Uterus (tissue), 4 donors: ENCODE measurements around the gene LMO7. TPM values are rescaled to one million over a fixed set of nuclear protein-coding genes. Genes with fewer than 3 reads are reported as not detected.

Source experiments
- DNase-seq, 2 donors: peaks; one replicate each; pipeline ENCODE4 v3.0.0-alpha.2; 2019 to 2020
- H3K27ac ChIP-seq, 2 donors: fragments of 200-600 bp; sonication (generic); 1 replicate in 1 of 2; 2 replicates in 1 of 2; pipeline ENCODE4 v1.5.1; 2016 to 2018
- H3K27me3 ChIP-seq, 2 donors: fragments of 200-600 bp; sonication (generic); one replicate each; pipeline ENCODE4 v1.5.1; 2018 to 2019; ENCODE audit warnings: control low read depth in 1 of 2
- H3K36me3 ChIP-seq, 2 donors: fragments of 200-600 bp; sonication (generic); one replicate each; pipeline ENCODE4 v1.5.1; 2019; ENCODE audit warnings: control low read depth in 1 of 2
- H3K4me1 ChIP-seq, 2 donors: fragments of 200-600 bp; sonication (generic); one replicate each; pipeline ENCODE4 v1.5.1; 2018 to 2019; ENCODE audit warnings: control low read depth in 1 of 2
- H3K4me3 ChIP-seq, 2 donors: fragments of 200-600 bp; sonication (generic); 1 replicate in 1 of 2; 2 replicates in 1 of 2; pipeline ENCODE4 v1.5.1; 2018 to 2019; ENCODE audit warnings: mild to moderate bottlenecking in 1 of 2
- H3K9me3 ChIP-seq, 2 donors: fragments of 200-600 bp; sonication (generic); one replicate each; pipeline ENCODE4 v1.5.1; 2019; ENCODE audit warnings: control low read depth in 1 of 2
- POLR2A ChIP-seq, 2 donors: fragments of 450-650 bp; IDR thresholded peaks; one replicate each; pipeline ENCODE4 v1.6.1; 2016; ENCODE audit warnings: antibody characterized with exemption in 2 of 2, mild to moderate bottlenecking in 1 of 2, moderate library complexity in 1 of 2
- intact Hi-C: fragments of 100-400 bp; cut with DNase I; formaldehyde crosslinking; loops from one replicate; pipeline ENCODE4 v1.15.1; 2023; ENCODE audit warnings: low total_unique reads
- total RNA-seq, 4 donors: library from RNA; depleted of rRNA in 3 of 4; stranded (reverse); fragments of >200 nt in 3 of 4; gene quantifications; one replicate each; pipeline versions ENCODE4 v1.1.0 to v1.2.4, GENCODE V29; 2014 to 2023
- TF ChIP-seq, protein P1 (sequence below), 4 experiments: fragments of 200-600 bp in 2 of 4; fragments of 450-650 bp in 2 of 4; sonication (generic) in 2 of 4; IDR thresholded peaks; one replicate each; pipeline ENCODE4 v1.5.1; 2016 to 2019; ENCODE audit warnings: antibody characterized with exemption in 4 of 4, mild to moderate bottlenecking in 2 of 4, moderate library complexity in 1 of 4
- donor health status: DM: yes; HTN: yes; CAD: no.

The LMO7 gene
- total RNA-seq, 4 donors from 2014 or later: 2.6 to 55.4 (median 24.2) TPM

DNA sequence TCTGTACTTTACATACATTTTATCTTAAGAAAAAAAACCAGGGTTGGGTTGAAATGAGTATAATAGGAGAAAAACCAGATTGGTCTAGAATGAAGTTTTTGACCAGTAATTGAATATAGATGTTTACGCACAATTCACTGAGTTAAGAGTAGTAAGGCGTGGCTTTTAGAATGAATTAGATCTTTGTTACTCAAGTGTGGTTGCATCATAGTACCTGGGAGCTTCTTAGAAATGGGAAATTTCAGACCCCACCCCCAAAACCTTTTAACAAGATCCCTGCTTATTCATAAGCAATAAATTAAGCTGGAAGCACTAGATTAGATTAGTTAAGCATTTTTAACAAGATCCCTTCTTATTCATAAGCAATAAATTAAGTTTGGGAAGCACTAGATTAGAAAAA lies 28.7 kb upstream of the LMO7 start:
- no peak overlapping the region for H3K27ac ChIP-seq
- no peaks in the 10 kb centered on the region for H3K4me1 ChIP-seq
- H3K36me3 ChIP-seq: no peaks in the 10 kb centered on the region
- H3K4me3 ChIP-seq: no peak overlapping the region
- no peaks in the 10 kb centered on the region for H3K9me3 ChIP-seq
- no peak for TF ChIP-seq POLR2A (IDR thresholded peaks at IDR 0.05)
- TF ChIP-seq, protein P1, sequence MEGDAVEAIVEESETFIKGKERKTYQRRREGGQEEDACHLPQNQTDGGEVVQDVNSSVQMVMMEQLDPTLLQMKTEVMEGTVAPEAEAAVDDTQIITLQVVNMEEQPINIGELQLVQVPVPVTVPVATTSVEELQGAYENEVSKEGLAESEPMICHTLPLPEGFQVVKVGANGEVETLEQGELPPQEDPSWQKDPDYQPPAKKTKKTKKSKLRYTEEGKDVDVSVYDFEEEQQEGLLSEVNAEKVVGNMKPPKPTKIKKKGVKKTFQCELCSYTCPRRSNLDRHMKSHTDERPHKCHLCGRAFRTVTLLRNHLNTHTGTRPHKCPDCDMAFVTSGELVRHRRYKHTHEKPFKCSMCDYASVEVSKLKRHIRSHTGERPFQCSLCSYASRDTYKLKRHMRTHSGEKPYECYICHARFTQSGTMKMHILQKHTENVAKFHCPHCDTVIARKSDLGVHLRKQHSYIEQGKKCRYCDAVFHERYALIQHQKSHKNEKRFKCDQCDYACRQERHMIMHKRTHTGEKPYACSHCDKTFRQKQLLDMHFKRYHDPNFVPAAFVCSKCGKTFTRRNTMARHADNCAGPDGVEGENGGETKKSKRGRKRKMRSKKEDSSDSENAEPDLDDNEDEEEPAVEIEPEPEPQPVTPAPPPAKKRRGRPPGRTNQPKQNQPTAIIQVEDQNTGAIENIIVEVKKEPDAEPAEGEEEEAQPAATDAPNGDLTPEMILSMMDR (IDR thresholded peaks at IDR 0.05): no peak
- DNase-seq: no peak
- H3K27me3 ChIP-seq: no peaks in the 10 kb centered on the region
- intact Hi-C loops: no loop called here

DNA sequence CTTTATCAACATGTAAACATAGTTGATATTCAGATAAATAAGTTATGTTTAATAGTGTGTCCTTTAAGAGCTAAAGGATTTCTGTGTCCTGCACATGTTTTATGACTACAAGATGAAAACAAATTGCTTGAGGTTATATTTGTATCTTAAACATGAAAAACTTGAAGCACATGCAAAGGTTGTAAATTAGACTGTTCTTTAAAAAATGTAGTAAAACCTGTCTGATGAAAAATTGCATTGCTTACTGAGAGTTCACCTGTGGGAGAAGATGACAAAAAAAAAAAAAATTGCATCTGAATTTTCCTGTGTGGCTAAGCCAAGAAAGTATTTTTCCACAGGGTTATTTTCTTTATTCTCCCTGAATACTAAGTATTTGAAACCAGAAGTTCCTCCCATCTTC lies 25.7 kb upstream of the LMO7 start:
- H3K36me3 ChIP-seq: no peaks in the 10 kb centered on the region
- no peaks in the 10 kb centered on the region for H3K9me3 ChIP-seq
- H3K27ac ChIP-seq: no peak overlapping the region
- no peaks in the 10 kb centered on the region for H3K27me3 ChIP-seq
- no peak overlapping the region for H3K4me3 ChIP-seq
- TF ChIP-seq POLR2A (IDR thresholded peaks at IDR 0.05): no peak
- TF ChIP-seq, protein P1 (IDR thresholded peaks at IDR 0.05): no peak
- intact Hi-C loops: no loop called here
- DNase-seq: no peak
- H3K4me1 ChIP-seq: no peaks in the 10 kb centered on the region

DNA sequence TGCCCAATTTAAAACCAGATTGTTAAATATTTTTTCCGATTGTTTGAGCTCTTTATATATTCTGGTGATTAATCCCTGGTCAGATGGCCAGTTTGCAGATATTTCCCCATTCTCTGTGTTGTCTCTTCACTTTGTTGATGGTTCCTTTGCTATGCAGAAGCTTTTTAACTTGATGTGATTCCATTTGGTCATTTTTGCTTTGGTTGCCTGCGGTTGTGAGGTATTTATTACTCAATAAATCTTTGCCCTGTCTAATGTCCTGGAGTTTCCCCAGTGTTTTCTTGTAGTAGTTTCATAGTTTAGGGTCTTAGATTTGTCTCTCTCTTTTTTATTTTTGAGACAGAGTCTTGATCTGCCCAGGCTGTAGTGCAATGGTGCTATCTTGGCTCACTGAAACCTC lies 23.8 kb upstream of the LMO7 start:
- no peaks in the 10 kb centered on the region for H3K27me3 ChIP-seq
- intact Hi-C loops: no loop called here
- TF ChIP-seq, protein P1 (IDR thresholded peaks at IDR 0.05): no peak
- no peak for TF ChIP-seq POLR2A (IDR thresholded peaks at IDR 0.05)
- H3K9me3 ChIP-seq: no peaks in the 10 kb centered on the region
- no peaks in the 10 kb centered on the region for H3K36me3 ChIP-seq
- no peak for DNase-seq
- no peak overlapping the region for H3K27ac ChIP-seq
- no peaks in the 10 kb centered on the region for H3K4me1 ChIP-seq
- no peak overlapping the region for H3K4me3 ChIP-seq

DNA sequence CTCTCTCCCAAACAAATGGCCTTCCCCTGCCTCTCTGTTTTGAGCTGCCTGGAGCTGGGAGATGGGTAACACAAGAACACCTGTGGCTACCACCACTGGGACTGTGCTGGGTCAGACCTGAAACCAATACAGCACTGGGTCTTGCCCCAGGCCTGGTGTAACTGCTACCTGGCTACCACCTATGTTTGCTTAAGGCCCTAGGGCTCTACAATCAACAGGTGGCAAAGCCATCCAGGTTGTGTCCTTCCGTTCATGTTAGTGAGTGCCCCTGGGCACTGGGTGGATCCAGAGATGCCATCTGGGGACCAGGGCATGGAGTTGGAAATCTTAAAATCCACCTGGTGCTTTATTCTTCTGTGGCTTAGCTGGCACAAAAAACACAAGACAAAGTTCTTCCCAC lies 18.9 kb upstream of the LMO7 start:
- Histone ChIP-seq H3K27me3 (no peaks in the 10 kb centered on the region), H3K4me1 (no peaks in the 10 kb centered on the region), H3K36me3 (no peaks in the 10 kb centered on the region), H3K27ac (no peak overlapping the region), H3K9me3 (no peaks in the 10 kb centered on the region), H3K4me3 (no peak overlapping the region)
- DNase-seq: no peak
- intact Hi-C loops: no loop called here
- TF ChIP-seq POLR2A (IDR thresholded peaks at IDR 0.05): no peak
- TF ChIP-seq, protein P1 (IDR thresholded peaks at IDR 0.05): no peak

DNA sequence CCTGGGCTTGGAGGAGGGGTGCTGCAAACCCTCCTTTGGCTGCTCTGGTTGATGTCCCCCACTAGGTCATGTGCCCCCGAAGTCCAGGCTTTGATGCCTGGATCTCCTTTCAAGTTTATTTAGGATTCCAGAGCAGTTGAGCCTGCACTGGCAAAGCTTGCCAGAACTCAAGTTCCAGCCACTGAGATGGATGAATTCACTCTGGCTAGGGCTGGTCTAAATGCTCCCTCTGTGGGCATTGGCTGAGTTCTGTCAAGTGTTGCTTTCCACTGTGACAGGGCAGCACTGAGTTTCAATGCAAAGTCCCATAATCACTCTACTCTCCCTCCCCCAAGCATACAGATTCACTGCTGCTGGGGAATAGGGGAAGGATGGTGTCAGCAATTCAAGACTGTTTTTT lies 17.8 kb upstream of the LMO7 start:
- H3K27ac ChIP-seq: no peak overlapping the region
- no peaks in the 10 kb centered on the region for H3K27me3 ChIP-seq
- DNase-seq: no peak
- no peak overlapping the region for H3K4me3 ChIP-seq
- H3K4me1 ChIP-seq: no peaks in the 10 kb centered on the region
- no peak for TF ChIP-seq POLR2A (IDR thresholded peaks at IDR 0.05)
- TF ChIP-seq, protein P1 (IDR thresholded peaks at IDR 0.05): no peak
- no peaks in the 10 kb centered on the region for H3K36me3 ChIP-seq
- intact Hi-C loops: no loop called here
- no peaks in the 10 kb centered on the region for H3K9me3 ChIP-seq
